Colonic mucosa (tissue), 4 donors: Measurements from ENCODE around the gene ADAP2. TPM values are rescaled to one million over a fixed set of nuclear protein-coding genes. Genes with fewer than 3 reads are reported as not detected.

Experiments
- DNase-seq: peaks from one replicate; pipeline ENCODE4 v3.0.0-alpha.2; 2020
- H3K27ac ChIP-seq: fragments of 200-600 bp; one replicate; pipeline ENCODE4 v1.8.0; 2021
- H3K27me3 ChIP-seq: fragments of 200-600 bp; one replicate; pipeline ENCODE4 v1.8.0; 2021
- H3K36me3 ChIP-seq: fragments of 200-600 bp; one replicate; pipeline ENCODE4 v1.8.0; 2021
- H3K4me1 ChIP-seq: fragments of 200-600 bp; one replicate; pipeline ENCODE4 v1.8.0; 2021; ENCODE audit warnings: mild to moderate bottlenecking
- H3K4me3 ChIP-seq: fragments of 200-600 bp; one replicate; pipeline ENCODE4 v1.8.0; 2021
- H3K9ac ChIP-seq, 2 donors: one replicate each; pipeline ENCODE4 v1.7.0; 2013; ENCODE audit warnings: control low read depth in 2 of 2, low read depth in 2 of 2, low read length in 2 of 2
- H3K9me3 ChIP-seq: fragments of 200-600 bp; one replicate; pipeline ENCODE4 v1.8.0; 2021
- intact Hi-C: fragments of 100-400 bp; cut with DNase I; formaldehyde crosslinking; loops from one replicate; pipeline ENCODE4 v1.14.1; 2022
- total RNA-seq, 2 donors: library from RNA; stranded (reverse); fragmentation: NEBNext Ultra II Directional in 1 of 2; extraction: Animal tissue kit (Norgen Biotek cat#: 25700) in 1 of 2; gene quantifications; one replicate each; pipeline ENCODE4 v1.2.1, GENCODE V29; 2021
- TF ChIP-seq, protein P1 (sequence below): fragments of 200-600 bp; IDR thresholded peaks from one replicate; pipeline ENCODE4 v1.8.0; 2022; ENCODE audit warnings: antibody characterized with exemption, mild to moderate bottlenecking
- donor health status: healthy.
- donor health status: DM: no; HTN: no; CAD: no.
- donor health status: DM: no; HTN: no; CAD: no.

Gene ADAP2
- total RNA-seq, 2 donors from 2014 or later = 4.4 to 5.6 TPM

- Histone ChIP-seq H3K27me3 (no peaks in the 10 kb centered on the region), H3K27ac (no peak overlapping the region), H3K4me3 (no peak overlapping the region), H3K9me3 (no peaks in the 10 kb centered on the region), H3K9ac (no peak overlapping the region), H3K4me1 (no peaks in the 10 kb centered on the region), H3K36me3 (no peaks in the 10 kb centered on the region)
- TF ChIP-seq, protein P1, sequence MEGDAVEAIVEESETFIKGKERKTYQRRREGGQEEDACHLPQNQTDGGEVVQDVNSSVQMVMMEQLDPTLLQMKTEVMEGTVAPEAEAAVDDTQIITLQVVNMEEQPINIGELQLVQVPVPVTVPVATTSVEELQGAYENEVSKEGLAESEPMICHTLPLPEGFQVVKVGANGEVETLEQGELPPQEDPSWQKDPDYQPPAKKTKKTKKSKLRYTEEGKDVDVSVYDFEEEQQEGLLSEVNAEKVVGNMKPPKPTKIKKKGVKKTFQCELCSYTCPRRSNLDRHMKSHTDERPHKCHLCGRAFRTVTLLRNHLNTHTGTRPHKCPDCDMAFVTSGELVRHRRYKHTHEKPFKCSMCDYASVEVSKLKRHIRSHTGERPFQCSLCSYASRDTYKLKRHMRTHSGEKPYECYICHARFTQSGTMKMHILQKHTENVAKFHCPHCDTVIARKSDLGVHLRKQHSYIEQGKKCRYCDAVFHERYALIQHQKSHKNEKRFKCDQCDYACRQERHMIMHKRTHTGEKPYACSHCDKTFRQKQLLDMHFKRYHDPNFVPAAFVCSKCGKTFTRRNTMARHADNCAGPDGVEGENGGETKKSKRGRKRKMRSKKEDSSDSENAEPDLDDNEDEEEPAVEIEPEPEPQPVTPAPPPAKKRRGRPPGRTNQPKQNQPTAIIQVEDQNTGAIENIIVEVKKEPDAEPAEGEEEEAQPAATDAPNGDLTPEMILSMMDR = no peak
- intact Hi-C loops = no loop called here
- no peak for DNase-seq
These were observed 61.1 kb downstream of the ADAP2 start for GRCh38 chr17:30982855-30983254.

- Histone ChIP-seq H3K4me1 (no peaks in the 10 kb centered on the region), H3K9me3 (no peaks in the 10 kb centered on the region), H3K36me3 (no peaks in the 10 kb centered on the region), H3K27ac (no peak overlapping the region), H3K9ac (no peak overlapping the region), H3K4me3 (no peak overlapping the region), H3K27me3 (no peaks in the 10 kb centered on the region)
- intact Hi-C loops = no loop called here
- TF ChIP-seq, protein P1 = no peak
- no peak for DNase-seq
These were observed 68.7 kb downstream of the ADAP2 start for GRCh38 chr17:30990458-30990857.

DNA sequence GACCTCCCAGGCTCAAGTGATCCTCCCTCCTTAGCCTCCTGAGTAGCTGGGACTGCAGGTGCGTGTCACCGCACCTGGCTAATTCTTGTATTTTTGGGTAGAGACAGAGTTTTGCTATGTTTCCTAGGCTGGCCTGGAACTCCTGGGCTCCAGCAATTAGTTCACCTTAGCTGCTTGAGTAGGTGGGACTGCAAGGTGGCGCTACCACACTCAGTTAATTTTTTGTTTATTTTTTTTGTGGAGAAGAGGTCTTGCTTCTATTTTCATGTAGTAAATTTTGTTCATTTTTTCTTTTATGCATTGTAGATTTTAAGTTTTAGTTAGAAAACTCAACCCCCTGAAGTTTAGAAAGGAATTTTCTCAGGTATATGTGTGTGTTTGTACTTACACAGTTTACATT, 70.8 kb downstream of the ADAP2 start:
- H3K36me3 ChIP-seq = no peaks in the 10 kb centered on the region
- no peaks in the 10 kb centered on the region for H3K27me3 ChIP-seq
- no peak overlapping the region for H3K4me3 ChIP-seq
- no peak overlapping the region for H3K9ac ChIP-seq
- TF ChIP-seq, protein P1 = no peak
- H3K4me1 ChIP-seq = no peaks in the 10 kb centered on the region
- no peaks in the 10 kb centered on the region for H3K9me3 ChIP-seq
- no peak overlapping the region for H3K27ac ChIP-seq
- intact Hi-C loops = no loop called here
- DNase-seq = no peak

GRCh38 chr17:30995347-30995746, 73.6 kb downstream of the ADAP2 start:
- no peak for DNase-seq
- H3K27ac ChIP-seq = no peak overlapping the region
- H3K4me3 ChIP-seq = no peak overlapping the region
- intact Hi-C loops = no loop called here
- no peaks in the 10 kb centered on the region for H3K36me3 ChIP-seq
- no peaks in the 10 kb centered on the region for H3K4me1 ChIP-seq
- H3K9ac ChIP-seq = no peak overlapping the region
- TF ChIP-seq, protein P1 = no peak
- H3K9me3 ChIP-seq = no peaks in the 10 kb centered on the region
- no peaks in the 10 kb centered on the region for H3K27me3 ChIP-seq

- DNase-seq = no peak
- no peaks in the 10 kb centered on the region for H3K4me1 ChIP-seq
- no peak overlapping the region for H3K4me3 ChIP-seq
- peak overlapping the region; percentile 77 for H3K27ac ChIP-seq
- H3K36me3 ChIP-seq = no peaks in the 10 kb centered on the region
- H3K9ac ChIP-seq = no peak overlapping the region
- H3K27me3 ChIP-seq = no peaks in the 10 kb centered on the region
- intact Hi-C loops = no loop called here
- TF ChIP-seq, protein P1 = no peak
- no peaks in the 10 kb centered on the region for H3K9me3 ChIP-seq
These were observed 74.7 kb downstream of the ADAP2 start for GRCh38 chr17:30996486-30996885.

GRCh38 chr17:30997270-30997669, 75.5 kb downstream of the ADAP2 start:
- no peaks in the 10 kb centered on the region for H3K4me1 ChIP-seq
- peak overlapping the region in 1 of 2 donors; percentile 23 for H3K9ac ChIP-seq
- no peaks in the 10 kb centered on the region for H3K27me3 ChIP-seq
- no peak for DNase-seq
- TF ChIP-seq, protein P1 = no peak
- no peaks in the 10 kb centered on the region for H3K9me3 ChIP-seq
- intact Hi-C loops = no loop called here
- H3K4me3 ChIP-seq = no peak overlapping the region
- H3K36me3 ChIP-seq = no peaks in the 10 kb centered on the region
- peak overlapping the region; percentile 77 for H3K27ac ChIP-seq
